HG02678 (cell line): ENCODE measurements around the gene MRPL18.
"Not testable (repeated sequence)": the region's sequence is repeated elsewhere in the genome, so short reads cannot be mapped to it uniquely, and the experiment has no call there.

ENCODE experiments used
- ATAC-seq: cut with Tn5 transposase; IDR thresholded peaks from one replicate; pipeline ENCODE4 v1.9.1; 2021; ENCODE audit warnings: mild to moderate bottlenecking, moderate library complexity; ENCODE audit not compliant: unreplicated experiment

The MRPL18 gene

GRCh38 chr6:159790149-159790955, at the start of gene MRPL18:
TSS of gene MRPL18 (plus strand) at chr6:159790467. CDS start at chr6:159790588, 121 bp downstream.
- peak; percentile 80 for ATAC-seq

DNA sequence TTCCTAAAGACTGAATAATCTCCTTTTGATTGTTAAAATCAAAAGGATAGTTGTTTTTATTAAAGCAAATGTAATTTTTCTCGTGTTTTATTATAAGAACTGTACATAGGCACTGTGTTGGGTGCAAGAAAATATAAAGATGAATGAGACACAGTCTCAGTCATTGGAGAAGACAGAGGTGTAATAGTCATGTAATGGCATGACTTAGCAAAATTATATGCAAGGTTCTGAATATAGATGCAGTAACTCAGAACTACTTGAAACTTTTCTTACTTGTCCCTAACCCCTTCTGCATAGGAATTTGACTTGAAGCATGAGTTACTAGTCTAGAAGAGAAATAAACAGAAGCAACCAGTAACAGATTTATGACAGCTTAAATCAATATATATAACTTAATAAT, 48.1 kb upstream of the MRPL18 start:
- ATAC-seq: no peak

GRCh38 chr6:159745081-159745480, 45.2 kb upstream of the MRPL18 start:
- ATAC-seq: no peak

GRCh38 chr6:159746759-159747158, 43.5 kb upstream of the MRPL18 start:
- ATAC-seq: no peak

DNA sequence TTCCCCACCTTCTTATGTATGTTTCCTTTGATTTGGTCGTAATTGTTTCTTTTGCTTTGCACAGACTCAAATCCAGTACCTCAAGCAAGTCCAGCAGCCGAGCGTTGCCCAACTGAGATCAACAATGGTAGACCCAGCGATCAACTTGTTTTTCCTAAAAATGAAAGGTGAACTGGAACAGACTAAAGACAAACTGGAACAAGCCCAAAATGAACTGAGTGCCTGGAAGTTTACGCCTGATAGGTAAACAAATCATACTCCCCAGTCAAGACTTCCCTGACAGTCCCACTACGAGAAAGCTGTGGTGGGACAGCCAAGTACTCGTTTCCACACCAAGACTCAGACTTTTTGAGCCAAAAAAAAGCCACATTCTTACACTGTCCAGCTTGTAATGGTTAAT, 42.1 kb upstream of the MRPL18 start:
- ATAC-seq: not testable (repeated sequence)

- no peak for ATAC-seq
These were observed 38.8 kb upstream of the MRPL18 start for GRCh38 chr6:159751448-159751847.

GRCh38 chr6:159753081-159753872, 37.0 kb upstream of the MRPL18 start:
- no peak for ATAC-seq

- ATAC-seq: no peak
These were observed 35.9 kb upstream of the MRPL18 start for GRCh38 chr6:159754401-159754800.

DNA sequence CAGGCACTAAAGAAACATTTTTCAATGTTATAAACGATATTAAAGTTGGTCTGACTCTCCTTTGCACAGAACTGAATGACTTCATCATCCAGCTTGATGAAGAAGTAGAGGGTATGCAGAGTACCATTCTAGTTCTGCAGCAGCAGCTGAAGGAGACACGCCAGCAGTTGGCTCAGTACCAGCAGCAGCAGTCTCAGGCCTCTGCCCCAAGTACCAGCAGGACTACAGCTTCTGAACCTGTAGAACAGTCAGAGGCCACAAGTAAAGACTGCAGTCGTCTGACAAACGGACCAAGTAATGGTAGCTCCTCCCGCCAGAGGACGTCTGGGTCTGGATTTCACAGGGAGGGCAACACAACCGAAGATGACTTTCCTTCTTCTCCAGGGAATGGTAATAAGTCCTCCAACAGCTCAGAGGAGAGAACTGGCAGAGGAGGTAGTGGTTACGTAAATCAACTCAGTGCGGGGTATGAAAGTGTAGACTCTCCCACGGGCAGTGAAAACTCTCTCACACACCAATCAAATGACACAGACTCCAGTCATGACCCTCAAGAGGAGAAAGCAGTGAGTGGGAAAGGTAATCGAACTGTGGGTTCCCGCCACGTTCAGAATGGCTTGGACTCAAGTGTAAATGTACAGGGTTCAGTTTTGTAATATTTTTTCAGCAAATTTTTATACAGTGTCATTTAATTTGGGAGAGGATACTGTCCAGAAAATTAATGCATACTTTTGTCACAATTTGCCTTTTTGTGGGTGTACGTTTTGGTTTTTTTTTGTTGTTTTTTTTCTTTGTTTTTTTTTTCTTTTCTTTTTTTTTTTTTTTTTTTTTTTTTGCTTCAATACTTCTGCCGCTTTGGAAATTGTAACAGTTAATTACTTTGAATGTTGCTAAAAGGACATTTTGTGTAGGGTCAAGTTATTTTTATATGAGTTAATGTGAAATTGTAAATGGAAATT, 35.0 kb upstream of the MRPL18 start:
- no peak for ATAC-seq

GRCh38 chr6:159756508-159756907, 33.8 kb upstream of the MRPL18 start:
- no peak for ATAC-seq

DNA sequence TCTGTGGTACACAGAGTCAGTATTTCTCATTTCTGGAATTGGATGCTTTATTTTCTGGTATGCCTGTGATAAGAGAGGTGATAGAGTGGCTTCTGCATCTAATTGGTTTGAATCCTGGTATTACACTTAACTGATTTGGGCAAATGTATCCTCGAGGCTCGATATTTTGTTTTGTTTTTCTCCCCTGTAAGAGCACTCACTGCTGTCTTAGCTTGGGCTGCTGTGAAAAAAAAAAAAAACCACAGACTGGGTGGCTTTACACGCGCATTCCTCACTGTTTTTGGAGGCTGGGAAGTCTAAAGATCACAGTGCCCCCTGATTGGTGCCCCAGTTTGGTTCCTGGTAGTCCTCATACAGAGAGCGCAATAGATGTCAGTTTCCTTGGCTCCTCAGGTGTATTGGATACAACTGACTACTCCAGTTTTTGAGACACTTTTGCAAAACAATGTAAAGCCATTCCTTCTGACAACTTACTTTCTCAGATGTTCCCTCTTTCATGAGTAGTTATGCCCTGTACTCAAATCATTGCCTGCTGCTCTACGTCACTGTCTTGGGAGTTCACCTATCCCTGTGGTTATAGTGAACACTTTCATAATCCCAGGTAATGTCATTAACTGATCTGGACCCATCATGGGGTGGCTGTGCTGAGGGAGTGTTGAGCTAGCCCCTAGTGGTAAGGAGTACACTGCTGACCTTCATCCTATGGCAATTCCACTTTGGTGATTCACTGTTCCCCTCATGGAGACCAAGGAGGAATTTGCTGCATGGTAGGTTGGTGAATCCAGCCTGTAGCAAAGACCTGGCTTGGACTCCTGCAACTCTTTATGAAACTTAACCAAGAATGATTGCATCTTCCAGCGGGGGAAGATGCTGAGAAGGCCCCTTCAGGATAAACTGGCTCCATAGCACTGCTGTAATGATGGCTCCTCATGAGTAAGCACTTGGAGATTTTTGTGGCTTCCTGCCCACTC, 32.0 kb upstream of the MRPL18 start:
- no peak for ATAC-seq

DNA sequence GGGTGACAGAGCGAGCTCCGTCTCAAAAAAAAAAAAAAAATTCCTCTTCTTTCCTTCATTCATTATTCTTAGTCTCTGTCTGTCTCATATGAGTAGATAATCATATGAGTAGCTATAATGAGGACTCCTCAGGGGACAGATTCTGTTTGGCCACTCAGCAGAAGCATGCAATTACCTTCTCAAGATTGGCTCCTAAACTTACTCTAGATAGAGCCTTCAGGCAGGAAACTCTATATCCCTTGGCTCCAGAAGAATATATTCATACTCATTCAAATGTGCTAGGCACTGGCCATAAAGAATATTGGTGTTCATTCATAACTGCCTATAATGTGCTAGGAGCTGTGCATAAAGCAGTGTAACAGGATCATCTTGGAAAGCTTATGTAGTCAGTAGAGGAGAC, 30.6 kb upstream of the MRPL18 start:
- no peak for ATAC-seq

DNA sequence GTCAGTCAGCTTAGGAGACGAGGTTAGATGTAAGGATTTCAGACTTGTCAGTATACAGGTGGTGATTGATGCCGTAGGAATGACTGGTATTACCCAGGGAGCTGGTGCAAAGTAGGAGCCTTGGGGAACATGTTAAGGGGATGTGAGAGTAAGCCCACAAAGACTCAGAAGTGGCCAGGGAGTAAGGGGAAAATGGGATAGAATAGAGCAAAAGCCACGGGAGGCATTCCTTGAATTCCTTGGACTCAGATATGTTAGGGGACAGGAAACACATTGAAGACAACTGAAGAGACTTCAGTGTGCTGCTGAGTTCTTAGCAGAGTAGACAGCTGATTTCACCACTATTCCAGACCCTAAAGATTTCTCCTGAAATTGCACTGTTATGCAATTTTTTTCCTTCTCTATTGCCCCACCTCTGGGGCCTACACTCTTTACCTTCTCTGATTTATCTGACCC, 29.6 kb upstream of the MRPL18 start:
- no peak for ATAC-seq

- ATAC-seq: peak; percentile 0
These were observed 29.0 kb upstream of the MRPL18 start for GRCh38 chr6:159761129-159761872.

- ATAC-seq: peak; percentile 98
These were observed 28.2 kb upstream of the MRPL18 start, which contains the start of gene ACAT2 for GRCh38 chr6:159761873-159762680. TSS of gene ACAT2 (plus strand) at chr6:159762045. CDS start at chr6:159762088, 43 bp downstream.

DNA sequence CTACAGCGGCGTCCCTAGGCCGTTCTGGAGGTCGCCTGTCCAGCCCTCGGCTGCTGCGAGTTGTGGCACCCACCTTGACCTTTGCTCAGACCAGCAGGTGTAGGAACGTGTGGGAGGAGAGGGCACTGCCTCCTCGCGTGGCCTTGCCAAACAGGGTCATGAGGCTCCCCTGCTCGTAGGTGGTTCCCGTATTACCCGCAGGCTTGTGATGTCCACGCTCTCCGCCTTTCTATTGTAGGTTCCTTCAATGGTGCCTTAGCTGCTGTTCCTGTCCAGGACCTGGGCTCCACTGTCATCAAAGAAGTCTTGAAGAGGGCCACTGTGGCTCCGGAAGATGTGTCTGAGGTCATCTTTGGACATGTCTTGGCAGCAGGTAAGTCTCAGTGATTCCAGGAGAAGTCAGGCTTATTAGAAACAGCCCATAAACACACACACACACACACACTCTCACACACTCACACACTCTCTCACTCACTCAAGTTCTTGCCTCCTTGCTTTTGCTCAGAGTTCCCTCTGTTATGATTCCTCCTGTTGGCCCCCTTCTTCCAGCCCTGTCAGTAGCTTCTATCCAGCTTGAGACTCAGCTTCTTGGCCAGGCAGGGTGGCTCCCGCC, 27.5 kb upstream of the MRPL18 start:
- ATAC-seq: peak; percentile 4

- ATAC-seq: no peak
These were observed 23.4 kb upstream of the MRPL18 start for GRCh38 chr6:159766906-159767305.

GRCh38 chr6:159769470-159769869, 20.8 kb upstream of the MRPL18 start:
- ATAC-seq: no peak
